Activated CD4-positive, alpha-beta T cell treated with anti-CD3 and anti-CD28 coated beads for 24 hours (primary cell): Measurements from ENCODE around the gene TRMT6.

ENCODE experiments used
- DNase-seq, 2 donors: peaks; one replicate each; pipeline ENCODE4 v3.0.0-alpha.2; 2020; ENCODE audit warnings: low read depth in 2 of 2

Gene TRMT6

GRCh38 chr20:5950271-5951031, at the start of gene TRMT6, which contains the start of gene MCM8:
TRMT6 (minus strand) TSS chr20:5950533; CDS start chr20:5950405, 128 bp downstream.
MCM8 (plus strand) TSS chr20:5950652; CDS start chr20:5952016, 1,364 bp downstream.
- DNase-seq = peak; percentile 95 to 97

GRCh38 chr20:5999783-6000182, 49.5 kb upstream of the TRMT6 start:
- DNase-seq = no peak

GRCh38 chr20:5996765-5997164, 46.4 kb upstream of the TRMT6 start:
- no peak for DNase-seq

- DNase-seq = no peak
Measured at GRCh38 chr20:5991623-5992441, 41.5 kb upstream of the TRMT6 start.

GRCh38 chr20:5990946-5991345, 40.6 kb upstream of the TRMT6 start:
- no peak for DNase-seq

GRCh38 chr20:5989539-5989938, 39.2 kb upstream of the TRMT6 start:
- no peak for DNase-seq

- no peak for DNase-seq
Measured at GRCh38 chr20:5987383-5987782, 37.0 kb upstream of the TRMT6 start.

GRCh38 chr20:5980720-5981538, 30.6 kb upstream of the TRMT6 start:
- no peak for DNase-seq

GRCh38 chr20:5979801-5980200, 29.5 kb upstream of the TRMT6 start:
- no peak for DNase-seq

GRCh38 chr20:5977975-5978374, 27.6 kb upstream of the TRMT6 start:
- no peak for DNase-seq

- DNase-seq = no peak
Measured at GRCh38 chr20:5977223-5977622, 26.9 kb upstream of the TRMT6 start.

- no peak for DNase-seq
Measured at GRCh38 chr20:5975778-5976177, 25.4 kb upstream of the TRMT6 start.

- DNase-seq = no peak
Measured at GRCh38 chr20:5974531-5974930, 24.2 kb upstream of the TRMT6 start.

GRCh38 chr20:5973971-5974370, 23.6 kb upstream of the TRMT6 start:
- DNase-seq = no peak

GRCh38 chr20:5973172-5973571, 22.8 kb upstream of the TRMT6 start:
- no peak for DNase-seq

GRCh38 chr20:5971203-5971602, 20.9 kb upstream of the TRMT6 start:
- DNase-seq = no peak

GRCh38 chr20:5970381-5970780, 20.0 kb upstream of the TRMT6 start:
- DNase-seq = no peak

- DNase-seq = no peak
Measured at GRCh38 chr20:5969940-5970339, 19.6 kb upstream of the TRMT6 start.

- no peak for DNase-seq
Measured at GRCh38 chr20:5969348-5969935, 19.1 kb upstream of the TRMT6 start.

- no peak for DNase-seq
Measured at GRCh38 chr20:5968462-5968861, 18.1 kb upstream of the TRMT6 start.

- DNase-seq = no peak
Measured at GRCh38 chr20:5967469-5967868, 17.1 kb upstream of the TRMT6 start.

GRCh38 chr20:5949943-5950270, 426 bp downstream of the TRMT6 start:
- no peak for DNase-seq
